Endothelial cell of umbilical vein (primary cell): ENCODE measurements around the gene NEBL.

ENCODE experiments used
- POLR2A ChIP-seq: IDR thresholded peaks from 2 replicates; pipeline ENCODE4 v1.6.1; 2012; ENCODE audit warnings: low read depth, mild to moderate bottlenecking, control low read depth, low read length
- TF ChIP-seq, protein P1 (sequence below), 2 donors: IDR thresholded peaks; 1 replicate in 1 of 2; 2 replicates in 1 of 2; pipeline ENCODE4 v1.5.1; 2011; ENCODE audit warnings: low read length in 2 of 2, mild to moderate bottlenecking in 2 of 2, moderate library complexity in 2 of 2, control low read depth in 1 of 2, inconsistent platforms in 1 of 2, low read depth in 1 of 2; ENCODE audit not compliant: insufficient read depth in 1 of 2; ENCODE audit errors: extremely low read depth in 1 of 2
- TF ChIP-seq, protein P2 (sequence below): IDR thresholded peaks from 2 replicates; pipeline ENCODE4 v1.6.1; 2011; ENCODE audit not compliant: insufficient read depth, insufficient read length

DNA sequence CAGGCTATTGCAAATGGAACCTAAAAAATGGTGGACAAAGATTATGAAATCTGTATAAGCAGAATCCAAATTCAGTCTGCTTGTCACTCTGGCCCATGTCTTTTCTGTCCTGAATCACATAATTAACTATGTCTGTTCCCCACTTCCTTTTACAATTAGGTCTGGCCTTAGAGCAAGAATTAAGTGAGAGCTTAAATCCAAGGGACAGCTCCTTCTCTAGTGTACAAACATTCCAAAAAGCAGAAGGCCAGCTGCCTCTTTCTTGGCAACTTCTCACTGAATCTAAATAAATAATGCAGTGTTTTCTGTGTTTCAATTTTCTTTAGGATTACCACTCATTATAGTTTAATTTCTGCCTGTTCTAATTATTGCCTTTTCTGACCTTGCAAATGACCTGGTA lies 39.3 kb upstream of the NEBL start:
- TF ChIP-seq, protein P1, sequence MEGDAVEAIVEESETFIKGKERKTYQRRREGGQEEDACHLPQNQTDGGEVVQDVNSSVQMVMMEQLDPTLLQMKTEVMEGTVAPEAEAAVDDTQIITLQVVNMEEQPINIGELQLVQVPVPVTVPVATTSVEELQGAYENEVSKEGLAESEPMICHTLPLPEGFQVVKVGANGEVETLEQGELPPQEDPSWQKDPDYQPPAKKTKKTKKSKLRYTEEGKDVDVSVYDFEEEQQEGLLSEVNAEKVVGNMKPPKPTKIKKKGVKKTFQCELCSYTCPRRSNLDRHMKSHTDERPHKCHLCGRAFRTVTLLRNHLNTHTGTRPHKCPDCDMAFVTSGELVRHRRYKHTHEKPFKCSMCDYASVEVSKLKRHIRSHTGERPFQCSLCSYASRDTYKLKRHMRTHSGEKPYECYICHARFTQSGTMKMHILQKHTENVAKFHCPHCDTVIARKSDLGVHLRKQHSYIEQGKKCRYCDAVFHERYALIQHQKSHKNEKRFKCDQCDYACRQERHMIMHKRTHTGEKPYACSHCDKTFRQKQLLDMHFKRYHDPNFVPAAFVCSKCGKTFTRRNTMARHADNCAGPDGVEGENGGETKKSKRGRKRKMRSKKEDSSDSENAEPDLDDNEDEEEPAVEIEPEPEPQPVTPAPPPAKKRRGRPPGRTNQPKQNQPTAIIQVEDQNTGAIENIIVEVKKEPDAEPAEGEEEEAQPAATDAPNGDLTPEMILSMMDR (IDR thresholded peaks at IDR 0.05; ENCODE audit: extremely low read depth in 1 of 2, insufficient read depth in 1 of 2, low read depth in 1 of 2, low read length in 2 of 2) = no peak
- no peak for TF ChIP-seq POLR2A
- TF ChIP-seq, protein P2, sequence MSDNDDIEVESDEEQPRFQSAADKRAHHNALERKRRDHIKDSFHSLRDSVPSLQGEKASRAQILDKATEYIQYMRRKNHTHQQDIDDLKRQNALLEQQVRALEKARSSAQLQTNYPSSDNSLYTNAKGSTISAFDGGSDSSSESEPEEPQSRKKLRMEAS = no peak
